GM12878 (cell line): ENCODE results near the gene LARGE1. TPM values are rescaled to one million over a fixed set of nuclear protein-coding genes. Genes with fewer than 3 reads are reported as not detected.

ENCODE experiments used
- ATF3 ChIP-seq: IDR thresholded peaks from 2 replicates; pipeline ENCODE4 v1.6.1; 2011; ENCODE audit warnings: low read depth, mild to moderate bottlenecking, low read length, moderate library complexity, borderline replicate concordance; ENCODE audit errors: extremely low read depth
- BMI1 ChIP-seq: fragments of 450-650 bp; IDR thresholded peaks from 2 replicates; pipeline ENCODE4 v1.6.1; 2016; ENCODE audit warnings: mild to moderate bottlenecking, moderate library complexity, borderline replicate concordance
- CEBPB ChIP-seq, 2 experiments: fragments of 150-350 bp in 1 of 2; IDR thresholded peaks; 2 replicates each; pipeline ENCODE4 v1.6.1; 2012 to 2014; ENCODE audit warnings: low read depth in 2 of 2, low read length in 2 of 2, borderline replicate concordance in 1 of 2, inconsistent platforms in 1 of 2
- E2F4 ChIP-seq: IDR thresholded peaks from 2 replicates; pipeline ENCODE4 v1.6.1; 2012; ENCODE audit warnings: low read depth, low read length, improper control_type of control experiment
- E2F8 ChIP-seq: fragments of 450-650 bp; IDR thresholded peaks from 2 replicates; pipeline ENCODE4 v1.6.1; 2018; ENCODE audit warnings: mild to moderate bottlenecking, low read depth, moderate library complexity; ENCODE audit not compliant: partially characterized antibody
- EZH2 ChIP-seq: IDR thresholded peaks from 2 replicates; pipeline ENCODE4 v1.6.1; 2012; ENCODE audit warnings: low read depth, mild to moderate bottlenecking, control low read depth, inconsistent platforms, low read length, borderline replicate concordance; ENCODE audit not compliant: control insufficient read depth
- IKZF1 ChIP-seq: fragments of 450-650 bp; conservative IDR thresholded peaks from 2 replicates; pipeline ENCODE4 v1.6.1; 2017; ENCODE audit warnings: antibody characterized with exemption, mild to moderate bottlenecking
- KDM1A ChIP-seq: fragments of 200-600 bp; sonication (generic); IDR thresholded peaks from 2 replicates; pipeline ENCODE4 v1.6.1; 2016; ENCODE audit warnings: borderline replicate concordance
- MXI1 ChIP-seq: fragments of 150-350 bp; IDR thresholded peaks from 2 replicates; pipeline ENCODE4 v1.6.1; 2011; ENCODE audit warnings: low read depth, mild to moderate bottlenecking, inconsistent platforms, low read length, improper control_type of control experiment
- POLR2A ChIP-seq: IDR thresholded peaks from 2 replicates; pipeline ENCODE4 v1.6.1; 2011; ENCODE audit warnings: low read depth, mild to moderate bottlenecking, low read length
- RAD21 ChIP-seq: IDR thresholded peaks from 2 replicates; pipeline ENCODE4 v1.6.1; 2011; ENCODE audit warnings: mild to moderate bottlenecking, low read depth, low read length, moderate library complexity; ENCODE audit not compliant: insufficient read depth
- RELB ChIP-seq: fragments of 450-650 bp; IDR thresholded peaks from 2 replicates; pipeline ENCODE4 v1.6.1; 2017; ENCODE audit warnings: low read depth, mild to moderate bottlenecking, moderate library complexity
- SMAD1 ChIP-seq: fragments of 450-650 bp; IDR thresholded peaks from 2 replicates; pipeline ENCODE4 v1.6.1; 2018; ENCODE audit warnings: mild to moderate bottlenecking, low read depth; ENCODE audit not compliant: partially characterized antibody
- YY1 ChIP-seq: IDR thresholded peaks from 2 replicates; pipeline ENCODE4 v1.6.1; 2011; ENCODE audit warnings: low read depth, mild to moderate bottlenecking, low read length
- ZNF217 ChIP-seq: fragments of 450-650 bp; IDR thresholded peaks from 2 replicates; pipeline ENCODE4 v1.6.1; 2017; ENCODE audit warnings: antibody characterized with exemption, mild to moderate bottlenecking
- ZNF592 ChIP-seq: fragments of 450-650 bp; IDR thresholded peaks from 2 replicates; pipeline ENCODE4 v1.6.1; 2017; ENCODE audit warnings: mild to moderate bottlenecking, moderate library complexity
- polyA plus RNA-seq, 11 experiments: library from polyadenylated mRNA; depleted of rRNA in 4 of 11; unstranded in 6 of 11; stranded (reverse) in 5 of 11; fragments of >200 nt; fragmentation: Nextera tagmentation in 4 of 11; fragmentation: Illumina TruSeq in 1 of 11; extraction: Ambion mirVana in 4 of 11; extraction: Trizol in 1 of 11; gene quantifications; 1 replicate in 1 of 11; 2 replicates in 10 of 11; pipeline versions ENCODE4 v1.2.1 to v1.2.3, GENCODE V29; 2011 to 2016; ENCODE audit warnings: inconsistent platforms in 2 of 11, missing spikeins in 2 of 11, low read depth in 1 of 11
- total RNA-seq, 4 experiments: library from RNA; depleted of rRNA in 3 of 4; stranded (reverse); fragments of >200 nt in 3 of 4; fragmentation: Illumina TruSeq in 1 of 4; extraction: Trizol in 1 of 4; gene quantifications; 2 replicates each; pipeline versions ENCODE4 v1.2.1 to v1.2.3, GENCODE V29; 2013 to 2021

LARGE1 gene
- total and polyA plus RNA-seq, 10 of the 15 experiments (the other 5 are each of a cell fraction or from before 2014, with no cell fraction given): 3.2 to 41.4 (median 17.3) TPM

- TF ChIP-seq RAD21 (peak; percentile 86), SMAD1 (no peak), MXI1 (no peak), EZH2 (no peak), BMI1 (no peak), KDM1A (no peak), IKZF1 (no peak), RELB (no peak), YY1 (0 out of 2 replicates have a peak, but pooled peaks have one; percentile 42), POLR2A (no peak), E2F4 (no peak), E2F8 (no peak), ATF3 (no peak), CEBPB (IDR thresholded peaks at IDR 0.05; ENCODE audit: borderline replicate concordance in 1 of 2, low read depth in 2 of 2, low read length in 2 of 2) (0 out of 4 replicates have a peak, but pooled peaks of 1 of the 2 experiments have one; percentile 13), ZNF592 (no peak), ZNF217 (no peak)
These were observed 401.0 kb downstream of the LARGE1 start (continued) for GRCh38 chr22:33519071-33519973.
